ENCODE data around the gene ZNF729. TPM values are rescaled to one million over a fixed set of nuclear protein-coding genes. Genes with fewer than 3 reads are reported as not detected.

The ZNF729 gene
- total and polyA plus RNA-seq, 2 donors = not detected

Small RNAs within 50 kb of the gene (small RNA-seq; reads per million reads assigned to genes)
- gene AC011494.1 = not detected

Other genes starting within 250 kb of the ZNF729 start
- 5.3 TPM for gene ZNF257, start 234.0 kb upstream of the ZNF729 start, total RNA-seq
- gene ZNF257, start 234.0 kb upstream of the ZNF729 start, polyA plus RNA-seq = 1.8 TPM
- 0.21 TPM for gene ZNF676, start 89.5 kb upstream of the ZNF729 start, total RNA-seq
- gene ZNF676, start 89.5 kb upstream of the ZNF729 start, polyA plus RNA-seq = 0.16 TPM
- 2.7 TPM for gene ZNF98, start 135.9 kb downstream of the ZNF729 start, total RNA-seq
- gene ZNF98, start 135.9 kb downstream of the ZNF729 start, polyA plus RNA-seq = 0.86 TPM

All from urinary bladder (tissue), 2 donors.